Peyer's patch (tissue), 4 donors: ENCODE data around the gene ADGRB3. TPM values are rescaled to one million over a fixed set of nuclear protein-coding genes. Genes with fewer than 3 reads are reported as not detected.

Experiments used
- DNase-seq, 3 donors: peaks; one replicate each; pipeline ENCODE4 v3.0.0-alpha.2; 2017 to 2019
- H3K27ac ChIP-seq, 4 donors: fragments of 200-600 bp; sonication (generic); one replicate each; pipeline ENCODE4 v1.5.1; 2016 to 2019
- H3K27me3 ChIP-seq, 2 donors: fragments of 200-600 bp; sonication (generic); one replicate each; pipeline ENCODE4 v1.5.1; 2019
- H3K36me3 ChIP-seq, 3 donors: fragments of 200-600 bp; sonication (generic); one replicate each; pipeline ENCODE4 v1.5.1; 2016 to 2019
- H3K4me1 ChIP-seq, 4 donors: fragments of 200-600 bp; sonication (generic); one replicate each; pipeline ENCODE4 v1.5.1; 2016 to 2019
- H3K4me3 ChIP-seq, 4 donors: fragments of 200-600 bp; sonication (generic); 1 replicate in 3 of 4; 2 replicates in 1 of 4; pipeline ENCODE4 v1.5.1; 2016 to 2019; ENCODE audit warnings: mild to moderate bottlenecking in 1 of 4
- H3K9me3 ChIP-seq, 4 donors: fragments of 200-600 bp; sonication (generic); one replicate each; pipeline ENCODE4 v1.5.1; 2016 to 2019; ENCODE audit warnings: mild to moderate bottlenecking in 1 of 4
- POLR2A ChIP-seq, 2 donors: fragments of 450-650 bp; IDR thresholded peaks; one replicate each; pipeline ENCODE4 v1.5.1; 2017; ENCODE audit warnings: antibody characterized with exemption in 2 of 2, mild to moderate bottlenecking in 2 of 2, moderate library complexity in 2 of 2
- total RNA-seq, 4 donors: library from RNA; depleted of rRNA; stranded (reverse); fragments of >200 nt; gene quantifications; one replicate each; pipeline ENCODE4 v1.1.0, GENCODE V29; 2016
- TF ChIP-seq, protein P1 (sequence below), 6 experiments: fragments of 450-650 bp in 4 of 6; fragments of 200-600 bp in 2 of 6; sonication (generic) in 1 of 6; IDR thresholded peaks; one replicate each; pipeline ENCODE4 v1.5.1; 2017 to 2019; ENCODE audit warnings: antibody characterized with exemption in 6 of 6, mild to moderate bottlenecking in 3 of 6, moderate library complexity in 1 of 6

ADGRB3 gene
- total RNA-seq, 4 donors from 2014 or later, result 1.2 to 9.9 (median 2.5) TPM

DNA sequence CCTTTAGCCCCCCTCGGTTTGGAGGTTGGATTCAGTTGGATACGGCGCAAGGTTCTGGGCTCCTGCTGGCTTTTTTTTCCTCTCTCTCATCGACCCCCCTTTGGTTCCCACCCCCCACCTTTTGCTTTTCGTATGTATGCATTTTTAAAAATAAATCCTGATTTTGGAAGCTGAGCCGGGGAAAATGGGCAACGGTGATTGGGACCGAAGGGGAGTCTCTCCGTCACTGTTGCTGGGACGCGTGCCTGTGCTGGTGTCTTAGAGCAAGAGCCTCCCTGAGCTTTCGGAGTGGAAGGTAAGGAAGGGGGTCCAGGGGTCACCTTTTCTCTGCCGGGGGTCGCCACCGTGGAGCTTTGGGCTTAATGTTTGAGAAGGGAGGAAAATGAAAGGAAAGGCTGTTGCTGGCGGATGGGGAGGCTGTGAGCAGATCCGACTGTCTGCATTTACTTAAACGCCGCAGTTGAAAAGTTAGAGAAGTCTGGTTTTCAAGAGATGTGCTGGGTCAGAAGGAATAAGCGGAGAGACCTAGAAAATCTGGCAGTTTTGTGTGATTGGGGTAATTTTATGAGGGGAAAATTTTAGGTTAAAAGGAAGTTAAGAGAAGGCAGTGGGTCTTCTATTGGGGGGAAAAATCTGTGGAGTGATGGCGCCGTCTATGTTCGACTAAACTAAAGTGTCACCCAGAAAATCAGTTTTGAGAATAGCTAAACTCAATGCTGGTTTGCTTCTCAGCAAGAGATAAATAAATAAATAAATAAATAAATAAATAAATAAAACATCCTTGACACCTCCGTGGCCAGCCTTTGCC is 828 bp downstream of the ADGRB3 start:
- TF ChIP-seq, protein P1, sequence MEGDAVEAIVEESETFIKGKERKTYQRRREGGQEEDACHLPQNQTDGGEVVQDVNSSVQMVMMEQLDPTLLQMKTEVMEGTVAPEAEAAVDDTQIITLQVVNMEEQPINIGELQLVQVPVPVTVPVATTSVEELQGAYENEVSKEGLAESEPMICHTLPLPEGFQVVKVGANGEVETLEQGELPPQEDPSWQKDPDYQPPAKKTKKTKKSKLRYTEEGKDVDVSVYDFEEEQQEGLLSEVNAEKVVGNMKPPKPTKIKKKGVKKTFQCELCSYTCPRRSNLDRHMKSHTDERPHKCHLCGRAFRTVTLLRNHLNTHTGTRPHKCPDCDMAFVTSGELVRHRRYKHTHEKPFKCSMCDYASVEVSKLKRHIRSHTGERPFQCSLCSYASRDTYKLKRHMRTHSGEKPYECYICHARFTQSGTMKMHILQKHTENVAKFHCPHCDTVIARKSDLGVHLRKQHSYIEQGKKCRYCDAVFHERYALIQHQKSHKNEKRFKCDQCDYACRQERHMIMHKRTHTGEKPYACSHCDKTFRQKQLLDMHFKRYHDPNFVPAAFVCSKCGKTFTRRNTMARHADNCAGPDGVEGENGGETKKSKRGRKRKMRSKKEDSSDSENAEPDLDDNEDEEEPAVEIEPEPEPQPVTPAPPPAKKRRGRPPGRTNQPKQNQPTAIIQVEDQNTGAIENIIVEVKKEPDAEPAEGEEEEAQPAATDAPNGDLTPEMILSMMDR (IDR thresholded peaks at IDR 0.05), result no peak
- no peak for TF ChIP-seq POLR2A (IDR thresholded peaks at IDR 0.05)
- Histone ChIP-seq H3K9me3 (no peaks in the 10 kb centered on the region), H3K27me3 (no peaks in the 10 kb centered on the region), H3K4me3 (peak overlapping the region; percentile 41 to 63 (median 50)), H3K27ac (peak overlapping the region in 3 of 4 donors; percentile 17 to 77 (median 72)), H3K36me3 (no peaks in the 10 kb centered on the region), H3K4me1 (peaks cover 0 to 6% (median 0%) of the 10 kb centered on the region in 4 donors)
- no peak for DNase-seq

DNA sequence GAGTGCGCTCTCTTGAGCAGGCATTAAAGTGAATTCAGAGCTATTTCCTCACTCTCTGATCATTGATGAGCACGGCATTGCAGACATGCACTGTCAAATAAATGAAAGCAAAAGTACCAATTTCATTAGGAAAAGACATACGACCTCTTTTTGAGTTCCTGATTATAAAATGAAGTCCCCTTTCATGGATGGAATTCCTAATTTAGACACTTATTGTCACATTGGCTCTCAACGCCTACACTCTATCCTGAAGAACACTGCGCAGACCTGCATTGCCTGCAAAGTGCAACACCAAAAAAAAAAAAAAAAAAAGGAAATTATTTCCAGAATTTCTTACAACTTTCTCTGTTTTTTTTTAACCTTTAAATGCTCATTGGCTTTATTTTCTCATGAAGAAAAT is 1.6 kb downstream of the ADGRB3 start:
- Histone ChIP-seq H3K27ac (no peak overlapping the region), H3K4me3 (peak overlapping the region in 1 of 4 donors; percentile 63), H3K36me3 (no peaks in the 10 kb centered on the region), H3K27me3 (no peaks in the 10 kb centered on the region), H3K9me3 (no peaks in the 10 kb centered on the region), H3K4me1 (peaks cover 0 to 6% (median 0%) of the 10 kb centered on the region in 4 donors)
- no peak for DNase-seq
- TF ChIP-seq, protein P1 (IDR thresholded peaks at IDR 0.05), result no peak
- no peak for TF ChIP-seq POLR2A (IDR thresholded peaks at IDR 0.05)

DNA sequence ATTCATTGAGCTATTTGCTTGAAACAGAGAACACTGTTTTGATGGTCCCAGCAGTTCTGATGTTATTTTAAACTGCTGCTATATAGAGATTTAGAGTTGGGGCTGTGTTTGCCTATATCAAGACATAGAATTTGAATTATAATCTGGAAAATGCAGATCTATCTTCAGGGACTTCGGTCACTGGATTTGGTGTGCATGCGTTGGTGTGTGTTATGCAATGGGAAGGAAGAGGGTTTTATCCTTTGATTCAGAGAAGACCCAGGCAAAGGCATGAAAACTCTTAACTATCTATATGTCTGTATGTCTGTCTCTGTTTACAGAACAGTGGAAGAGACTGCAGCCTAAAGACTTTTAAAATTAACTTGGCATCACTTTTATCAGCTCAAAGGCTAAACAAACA is 2.0 kb downstream of the ADGRB3 start:
- no peak for TF ChIP-seq POLR2A (IDR thresholded peaks at IDR 0.05)
- TF ChIP-seq, protein P1 (IDR thresholded peaks at IDR 0.05), result no peak
- no peak for DNase-seq
- H3K27ac ChIP-seq, result no peak overlapping the region
- no peaks in the 10 kb centered on the region for H3K9me3 ChIP-seq
- H3K36me3 ChIP-seq, result no peaks in the 10 kb centered on the region
- no peak overlapping the region for H3K4me3 ChIP-seq
- H3K4me1 ChIP-seq, result peaks cover 0 to 6% (median 0%) of the 10 kb centered on the region in 4 donors
- H3K27me3 ChIP-seq, result no peaks in the 10 kb centered on the region

DNA sequence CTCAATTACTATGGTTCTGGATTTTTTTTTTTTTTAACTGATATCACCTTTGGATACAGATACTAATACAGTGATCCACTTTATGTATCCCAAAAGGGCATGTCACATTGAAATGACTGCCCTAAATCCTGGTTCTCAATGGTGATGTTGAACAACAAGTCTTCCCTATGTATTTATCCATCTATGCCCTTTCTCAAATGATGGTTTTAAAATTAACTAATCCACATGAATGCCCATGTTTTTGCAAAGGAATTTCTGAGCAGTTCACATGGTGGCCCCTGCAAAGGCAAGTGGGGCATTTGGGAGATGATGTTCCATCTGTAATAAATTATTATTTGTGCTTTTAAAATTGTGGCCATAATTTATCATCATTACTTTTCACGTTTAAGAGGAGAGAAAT is 2.7 kb downstream of the ADGRB3 start:
- Histone ChIP-seq H3K27ac (no peak overlapping the region), H3K9me3 (no peaks in the 10 kb centered on the region), H3K4me3 (no peak overlapping the region), H3K27me3 (no peaks in the 10 kb centered on the region), H3K4me1 (peaks cover 0 to 6% (median 0%) of the 10 kb centered on the region in 4 donors), H3K36me3 (no peaks in the 10 kb centered on the region)
- no peak for TF ChIP-seq POLR2A (IDR thresholded peaks at IDR 0.05)
- TF ChIP-seq, protein P1 (IDR thresholded peaks at IDR 0.05), result no peak
- no peak for DNase-seq

DNA sequence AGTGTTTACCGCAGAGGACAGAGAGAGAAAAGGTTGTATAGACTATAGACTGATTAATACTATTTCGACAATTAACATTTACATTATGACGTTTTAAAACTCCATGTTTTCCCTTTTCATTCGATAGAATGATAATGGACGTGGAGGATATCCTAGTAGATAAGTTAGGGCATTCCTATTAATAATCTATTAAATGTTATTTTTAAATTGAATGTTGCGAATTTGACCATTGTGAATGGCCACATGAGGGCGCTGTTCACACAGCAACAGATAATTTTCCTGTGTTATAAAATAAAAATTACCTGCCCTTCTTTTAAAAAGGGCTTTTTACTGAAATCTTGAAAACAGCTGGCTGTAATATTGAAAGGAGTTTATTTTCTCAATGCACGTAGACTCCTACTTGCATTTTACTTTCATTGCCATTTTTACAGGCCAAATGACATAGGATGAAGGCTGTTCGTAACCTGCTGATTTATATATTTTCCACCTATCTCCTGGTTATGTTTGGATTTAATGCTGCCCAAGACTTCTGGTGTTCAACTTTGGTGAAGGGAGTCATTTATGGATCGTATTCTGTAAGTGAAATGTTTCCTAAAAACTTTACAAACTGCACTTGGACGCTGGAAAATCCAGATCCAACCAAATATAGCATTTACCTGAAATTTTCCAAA is 3.3 kb downstream of the ADGRB3 start:
- no peak for DNase-seq
- Histone ChIP-seq H3K27ac (no peak overlapping the region), H3K9me3 (no peaks in the 10 kb centered on the region), H3K36me3 (no peaks in the 10 kb centered on the region), H3K4me3 (no peak overlapping the region), H3K4me1 (peaks cover 0 to 6% (median 0%) of the 10 kb centered on the region in 4 donors), H3K27me3 (no peaks in the 10 kb centered on the region)
- TF ChIP-seq POLR2A (IDR thresholded peaks at IDR 0.05), result no peak
- TF ChIP-seq, protein P1 (IDR thresholded peaks at IDR 0.05), result peak; percentile 19 to 72 (median 56)
